Fibroblast of skin of scalp (primary cell): Measurements from ENCODE around the gene AGBL3.
"Not testable (repeated sequence)": the region's sequence is repeated elsewhere in the genome, so short reads cannot be mapped to it uniquely, and the experiment has no call there.

ENCODE experiments used
- DNase-seq: peaks from one replicate; pipeline ENCODE4 v3.0.0-alpha.2; 2013

Gene AGBL3

GRCh38 chr7:135077642-135078041 is 91.3 kb downstream of the AGBL3 start:
- DNase-seq = no peak

DNA sequence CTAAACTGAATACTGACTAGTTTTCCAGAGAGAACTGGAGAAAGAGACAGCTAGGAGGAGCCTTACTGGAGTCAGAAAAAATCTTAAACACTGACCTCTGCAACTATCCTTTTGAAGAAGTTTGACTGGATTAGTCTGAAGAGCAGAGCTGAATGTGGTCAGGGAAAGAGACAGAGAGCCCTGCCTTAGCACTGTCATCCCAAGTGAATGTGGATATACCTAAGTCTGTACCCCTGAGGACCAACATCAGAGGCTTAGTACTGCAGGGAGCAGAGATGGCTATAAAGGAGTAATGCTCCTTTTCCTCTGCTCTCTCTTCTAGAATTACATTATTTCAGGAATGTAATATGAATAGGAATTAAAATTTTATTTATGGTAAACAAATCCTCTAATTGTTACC is 91.7 kb downstream of the AGBL3 start:
- no peak for DNase-seq

DNA sequence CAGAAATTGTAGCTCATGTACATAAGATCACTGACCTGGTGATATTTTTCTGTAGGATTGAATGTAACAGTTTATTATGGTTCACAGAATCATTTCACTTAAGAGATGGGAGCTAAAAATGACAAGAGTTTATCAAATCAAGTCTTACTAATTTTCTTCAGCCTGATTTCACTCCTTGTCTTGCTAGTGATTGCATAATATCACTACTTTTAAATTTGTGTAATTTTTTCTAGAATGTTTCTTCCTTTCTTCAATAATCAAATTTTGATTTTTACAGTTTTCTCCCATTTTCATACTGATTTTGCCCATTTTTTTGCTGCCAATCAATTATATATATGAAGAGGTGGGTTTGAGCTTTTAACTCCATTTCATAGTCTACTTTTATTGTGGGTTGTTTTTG is 92.8 kb downstream of the AGBL3 start:
- DNase-seq = no peak

DNA sequence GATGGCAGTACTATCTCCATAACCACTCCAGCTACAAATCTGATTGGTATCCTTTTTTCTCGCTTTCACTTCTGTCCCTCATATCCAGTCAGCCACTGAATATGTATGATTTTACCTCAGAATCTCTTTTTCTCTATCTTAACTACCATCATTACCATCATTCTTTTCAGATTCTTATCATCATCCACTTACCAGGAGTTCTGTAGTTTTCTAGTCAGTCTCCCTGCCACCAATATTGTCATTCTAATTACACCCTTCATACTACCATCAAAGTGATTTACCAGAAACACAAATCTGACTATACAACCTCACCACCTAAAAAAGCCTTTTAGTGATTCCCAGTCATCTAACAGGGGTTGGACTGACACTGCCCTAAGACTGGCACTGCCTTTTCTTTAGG is 96.7 kb downstream of the AGBL3 start:
- DNase-seq = no peak

DNA sequence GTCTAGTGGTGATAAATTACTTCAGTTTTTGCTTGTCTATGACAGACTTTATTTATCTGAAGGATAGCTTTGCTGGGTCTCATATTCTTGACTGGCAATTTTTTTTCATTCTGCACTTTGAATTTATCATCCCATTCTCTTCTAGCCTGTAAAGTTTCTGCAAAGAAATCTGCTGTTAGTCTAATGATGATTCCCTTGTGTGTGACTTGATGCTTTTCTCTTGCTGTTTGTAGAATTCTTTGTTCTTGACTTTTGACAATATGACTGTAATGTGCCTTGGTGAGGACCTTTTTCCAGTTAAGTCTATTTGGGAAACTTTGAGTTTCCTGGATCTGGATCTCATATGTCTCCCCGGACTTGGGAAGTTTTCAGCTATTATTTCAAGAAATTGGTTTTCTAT is 102.3 kb downstream of the AGBL3 start:
- no peak for DNase-seq

DNA sequence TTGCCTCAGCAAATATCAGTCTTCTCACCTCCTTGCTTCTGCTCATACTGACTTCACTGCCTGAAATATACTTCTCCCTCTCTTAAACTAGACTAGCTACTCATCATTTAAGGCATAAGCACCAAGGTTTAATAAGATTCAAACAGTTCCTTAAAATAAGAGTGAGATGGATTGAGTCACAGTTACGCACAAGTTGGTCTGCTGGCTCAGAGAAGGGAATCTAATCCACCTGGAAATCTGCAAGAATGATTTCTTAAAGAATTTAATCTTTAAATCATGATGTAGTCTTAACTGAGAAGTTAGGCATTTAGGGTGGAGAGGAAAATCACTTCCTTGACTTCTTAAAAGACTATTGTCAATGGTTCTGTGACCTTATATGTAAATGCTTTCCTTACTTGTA is 105.4 kb downstream of the AGBL3 start:
- no peak for DNase-seq

GRCh38 chr7:135094472-135095237 is 108.3 kb downstream of the AGBL3 start:
- DNase-seq = no peak

GRCh38 chr7:135095450-135095849 is 109.1 kb downstream of the AGBL3 start:
- no peak for DNase-seq

DNA sequence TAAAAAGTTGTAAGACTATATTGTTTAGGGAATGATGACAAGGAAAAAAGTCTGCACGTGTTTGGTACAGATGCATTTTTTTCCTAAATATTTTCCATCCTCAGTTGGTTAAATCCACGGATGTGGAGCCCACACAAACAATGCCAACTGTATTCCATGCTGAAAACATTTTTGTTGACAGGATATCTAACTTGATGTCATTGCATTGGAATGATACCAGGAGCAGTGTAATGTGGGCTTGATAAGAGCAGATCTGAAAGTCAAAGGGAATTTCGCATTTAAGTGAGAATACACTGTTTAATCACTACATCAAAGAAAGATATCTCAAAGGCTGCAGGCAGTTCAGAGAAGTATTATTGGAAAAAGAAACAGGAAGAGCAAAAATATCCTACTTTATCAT is 112.1 kb downstream of the AGBL3 start:
- no peak for DNase-seq

GRCh38 chr7:135100856-135101255 is 114.5 kb downstream of the AGBL3 start:
- DNase-seq = peak; percentile 59

DNA sequence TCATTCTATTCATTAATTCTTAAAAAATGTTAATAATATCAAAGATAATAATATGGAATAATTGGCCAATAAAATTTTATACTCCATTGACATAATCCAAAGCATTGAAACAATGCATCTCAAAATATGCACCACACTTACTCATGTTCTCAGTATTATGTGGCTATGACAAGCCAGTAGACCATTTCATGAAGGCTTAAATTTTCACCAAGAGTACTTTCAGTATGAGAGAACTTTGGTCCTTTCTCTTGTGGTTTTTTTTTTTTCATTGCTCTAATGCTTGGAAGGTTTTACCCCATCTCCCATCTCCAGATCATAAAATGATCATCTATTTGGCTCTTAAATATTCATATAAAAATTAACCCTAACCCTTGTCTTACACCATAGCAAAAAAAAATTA is 116.1 kb downstream of the AGBL3 start:
- no peak for DNase-seq

DNA sequence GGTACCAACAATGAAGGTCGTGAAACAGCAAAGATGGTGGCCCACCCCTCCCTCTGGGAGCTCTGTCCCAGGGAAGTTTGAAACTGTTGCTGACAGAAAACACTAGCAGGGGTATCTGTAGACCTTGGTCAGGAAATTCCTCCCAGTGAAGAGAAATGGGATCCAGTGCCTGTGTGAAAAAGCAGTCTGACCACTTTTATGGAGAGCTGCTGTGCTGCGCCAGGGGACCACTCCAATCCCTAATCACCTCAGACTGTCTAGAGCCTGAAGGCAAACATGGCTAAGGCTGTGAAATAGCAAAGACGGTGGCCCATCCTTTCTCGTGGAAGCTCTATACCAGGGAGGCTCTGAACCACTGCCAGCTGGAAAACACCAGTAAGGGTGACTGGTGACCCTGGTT is 123.3 kb downstream of the AGBL3 start:
- DNase-seq = no peak

GRCh38 chr7:135109976-135110375 is 123.7 kb downstream of the AGBL3 start:
- no peak for DNase-seq

GRCh38 chr7:135111379-135111778 is 125.1 kb downstream of the AGBL3 start:
- no peak for DNase-seq

GRCh38 chr7:135114622-135115021 is 128.3 kb downstream of the AGBL3 start:
- DNase-seq = no peak

DNA sequence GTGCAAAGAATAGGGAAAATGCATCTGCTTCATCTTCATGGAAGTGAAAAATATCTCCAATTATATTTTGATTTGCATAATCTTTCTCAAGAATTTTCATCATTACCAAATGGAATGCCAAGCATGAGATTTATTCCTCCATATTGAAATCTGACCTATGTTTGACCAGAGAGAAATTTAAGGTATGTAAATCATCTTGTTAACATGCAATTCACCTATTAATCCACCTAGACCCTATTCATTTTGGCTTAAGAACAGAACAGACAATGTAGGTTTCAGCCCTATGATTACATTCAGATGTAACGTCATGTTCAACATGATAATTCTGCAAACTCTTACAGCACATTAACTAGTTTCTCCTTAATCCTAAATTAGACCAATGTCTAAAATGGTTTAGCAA is 130.8 kb downstream of the AGBL3 start:
- DNase-seq = no peak

DNA sequence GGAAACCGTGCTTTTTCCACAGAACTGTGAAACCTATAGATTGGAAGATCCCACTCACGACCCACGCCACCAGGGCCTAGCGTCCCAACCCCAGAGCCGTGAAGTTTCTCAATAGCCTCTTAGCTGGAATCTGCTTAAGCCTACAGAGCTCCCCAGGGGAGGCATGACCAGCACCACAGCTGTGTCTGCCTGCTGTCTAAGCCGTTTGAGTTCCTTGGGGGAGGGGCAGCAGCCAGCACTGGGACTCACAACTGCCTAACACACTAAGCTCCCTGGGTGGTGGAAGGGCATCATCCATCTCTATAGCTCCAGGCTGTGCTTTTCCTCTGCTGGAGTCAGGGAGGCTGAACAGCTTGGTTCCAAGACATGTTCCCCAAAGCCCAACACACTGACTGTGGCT is 135.6 kb downstream of the AGBL3 start:
- peak; percentile 12 for DNase-seq

DNA sequence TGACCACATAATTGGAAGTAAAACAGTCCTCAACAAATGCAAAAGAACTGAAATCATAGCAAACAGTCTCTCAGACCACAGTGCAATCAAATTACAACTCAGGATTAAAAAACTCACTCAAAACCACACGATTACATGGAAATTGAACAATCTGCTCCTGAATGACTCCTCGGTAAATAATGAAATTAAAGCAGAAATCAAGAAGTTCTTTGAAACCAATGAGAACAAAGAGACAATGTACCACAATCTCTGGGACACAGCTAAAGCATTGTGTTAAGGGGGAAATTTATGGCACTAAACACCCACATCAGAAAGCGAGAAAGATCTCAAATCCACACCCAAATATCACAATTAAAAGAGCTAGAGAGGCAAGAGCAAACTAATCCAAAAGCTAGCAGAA is 138.3 kb downstream of the AGBL3 start:
- not testable (repeated sequence) for DNase-seq

DNA sequence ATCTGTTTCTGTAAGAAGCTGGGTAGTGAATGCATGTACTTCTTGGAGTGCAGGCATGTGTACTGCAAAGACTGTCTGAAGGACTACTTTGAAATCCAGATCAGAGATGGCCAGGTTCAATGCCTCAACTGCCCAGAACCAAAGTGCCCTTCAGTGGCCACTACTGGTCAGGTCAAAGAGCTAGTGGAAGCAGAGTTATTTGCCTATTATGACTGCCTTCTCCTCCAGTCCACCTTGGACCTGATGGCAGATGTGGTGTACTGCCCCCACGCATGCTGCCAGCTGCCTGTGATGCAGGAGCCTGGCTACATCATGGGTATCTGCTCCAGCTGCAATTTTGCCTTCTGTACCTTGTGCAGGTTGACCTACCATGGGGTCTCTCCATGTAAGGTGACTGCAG is 142.6 kb downstream of the AGBL3 start:
- DNase-seq = no peak

GRCh38 chr7:135129579-135129978 is 143.3 kb downstream of the AGBL3 start:
- no peak for DNase-seq

DNA sequence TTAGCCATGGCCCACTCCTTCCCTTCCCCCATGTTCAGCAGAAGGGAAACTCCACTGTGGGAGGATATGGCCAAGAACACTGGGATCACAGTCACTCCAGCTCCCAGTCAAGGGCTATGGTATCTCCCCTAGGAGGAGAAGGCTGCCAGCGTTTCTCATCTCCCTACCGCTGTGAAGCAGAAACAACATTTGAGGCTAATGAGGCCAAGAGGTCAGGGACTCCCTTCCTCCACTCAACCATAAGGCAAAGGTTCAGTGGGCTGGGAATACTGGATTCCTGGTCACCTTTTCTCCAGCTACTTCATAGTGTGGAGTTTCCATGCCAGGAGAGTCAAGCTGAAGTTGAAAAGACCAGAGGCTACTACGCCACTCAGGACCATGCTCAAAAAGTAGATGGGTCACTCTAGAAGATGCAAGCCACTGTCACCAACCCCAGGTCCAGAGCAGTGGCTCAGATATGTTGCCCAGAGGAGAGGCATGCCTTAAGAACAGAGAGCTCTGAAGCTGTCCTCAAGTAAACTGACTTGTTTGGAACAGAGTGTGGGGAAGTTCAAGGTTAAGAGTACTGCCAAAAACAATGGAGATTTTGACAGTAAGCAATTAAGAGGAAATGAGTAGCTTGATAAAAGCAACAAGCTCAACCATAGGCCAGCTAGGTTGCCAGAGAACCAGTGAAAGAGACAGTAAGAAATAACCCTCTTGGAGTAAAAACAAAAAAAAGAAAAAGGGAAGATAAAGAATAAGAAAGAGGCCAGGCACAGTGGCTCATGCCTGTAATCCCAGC is 157.8 kb downstream of the AGBL3 start:
- no peak for DNase-seq

DNA sequence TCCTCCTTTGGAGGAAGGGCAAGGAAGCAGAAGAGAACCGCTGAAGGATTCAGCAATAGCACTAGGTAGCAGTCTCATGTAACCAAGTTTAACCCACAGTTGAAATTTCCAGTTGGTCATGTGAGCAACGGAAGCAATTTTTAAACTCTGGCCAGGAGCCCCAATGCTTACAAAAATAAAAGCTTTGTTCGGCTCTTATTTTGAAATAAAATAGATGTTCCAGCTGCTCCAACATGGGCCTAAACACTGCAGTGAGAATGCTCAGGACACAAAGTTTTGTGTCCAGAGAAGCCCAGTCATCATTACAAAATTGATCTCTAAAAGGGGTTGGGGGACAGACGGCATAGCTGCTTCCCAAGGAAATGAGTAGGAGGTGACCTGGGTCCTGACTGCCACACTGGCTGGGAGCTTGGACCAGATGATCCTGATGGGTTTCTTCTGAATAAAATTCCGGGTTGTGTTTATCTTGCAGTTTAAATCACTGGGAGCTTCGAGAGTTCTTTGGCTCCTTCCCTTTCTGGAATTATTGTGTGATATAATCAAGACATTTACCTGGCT is 161.1 kb downstream of the AGBL3 start:
- no peak for DNase-seq

DNA sequence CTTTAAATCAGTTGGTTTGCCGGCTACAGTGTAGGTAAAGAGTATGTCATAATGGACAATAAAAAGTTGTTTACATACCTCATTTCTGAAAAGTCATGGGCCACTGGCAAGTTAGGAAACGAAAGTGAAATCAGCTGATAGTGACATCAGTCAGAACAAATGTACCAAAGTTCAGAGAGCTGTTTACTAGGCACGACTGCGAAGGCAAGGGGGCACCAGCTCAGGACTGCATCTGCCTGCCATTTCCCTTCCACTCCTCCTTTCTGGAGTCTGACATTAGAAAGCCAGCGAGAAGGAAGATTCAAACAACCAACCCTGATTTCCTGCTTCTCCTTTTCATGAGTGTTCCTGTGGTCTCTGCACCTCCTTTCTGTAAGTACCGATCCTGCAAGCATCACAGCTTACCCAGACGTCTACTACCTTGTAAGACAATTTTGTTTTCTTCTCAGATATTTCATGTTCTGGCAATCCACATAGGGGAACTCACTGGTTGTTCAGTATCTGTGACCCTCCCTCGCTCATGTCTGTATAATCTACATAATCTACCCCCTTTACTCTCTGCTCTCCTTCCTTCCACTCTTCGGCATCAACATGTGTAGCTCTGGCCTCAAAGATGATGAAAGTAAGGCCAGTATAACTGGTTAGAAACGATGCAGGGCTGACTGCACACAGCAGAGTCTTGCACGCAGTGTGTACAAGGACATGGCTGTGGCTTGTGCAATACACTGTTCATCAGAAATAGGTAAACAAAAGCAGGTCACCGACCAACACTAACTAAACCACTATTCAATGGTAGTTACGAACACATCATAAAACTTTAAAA is 161.8 kb downstream of the AGBL3 start, which contains the start of gene TMEM140:
TSS of gene TMEM140 (plus strand) at position 174 of the 823 bp plus-strand sequence. CDS start 16,370 bp downstream, outside the sequence.
- DNase-seq = no peak
